Jurkat, Clone E6-1 (cell line): ENCODE results near the gene PTPRK.

ENCODE experiments used
- DNase-seq: peaks from one replicate; pipeline ENCODE4 v3.0.0-alpha.2; 2011; ENCODE audit warnings: low read depth, low spot score
- H3K4me3 ChIP-seq: 2 replicates; pipeline ENCODE4 v1.5.1; 2011; ENCODE audit warnings: mild to moderate bottlenecking, low read length, control low read depth, moderate library complexity

The PTPRK gene

GRCh38 chr6:128277379-128277778 lies 243.0 kb downstream of the PTPRK start:
- H3K4me3 ChIP-seq, result no peak overlapping the region
- DNase-seq, result no peak

GRCh38 chr6:128276311-128276710 lies 244.1 kb downstream of the PTPRK start:
- DNase-seq, result no peak
- H3K4me3 ChIP-seq, result no peak overlapping the region

- no peak for DNase-seq
Observed at GRCh38 chr6:128275681-128276080, 244.7 kb downstream of the PTPRK start.

GRCh38 chr6:128275030-128275429 lies 245.4 kb downstream of the PTPRK start:
- DNase-seq, result no peak
- H3K4me3 ChIP-seq, result no peak overlapping the region

More at GRCh38 chr6:128275681-128276080, 244.7 kb downstream of the PTPRK start:
- no peak overlapping the region for H3K4me3 ChIP-seq

- no peak for DNase-seq
- no peak overlapping the region for H3K4me3 ChIP-seq
Observed at GRCh38 chr6:128271527-128271926, 248.9 kb downstream of the PTPRK start.

GRCh38 chr6:128271011-128271410 lies 249.4 kb downstream of the PTPRK start:
- DNase-seq, result peak; percentile 67
- no peak overlapping the region for H3K4me3 ChIP-seq

GRCh38 chr6:128266946-128267345 lies 253.5 kb downstream of the PTPRK start:
- DNase-seq, result no peak
- H3K4me3 ChIP-seq, result no peak overlapping the region

- no peak overlapping the region for H3K4me3 ChIP-seq
Observed at GRCh38 chr6:128265706-128266105, 254.7 kb downstream of the PTPRK start.

GRCh38 chr6:128259730-128260685 lies 260.4 kb downstream of the PTPRK start:
- H3K4me3 ChIP-seq, result peak overlapping the region; percentile 0; the same call in 1 of the 2 replicates
- peak; percentile 51 for DNase-seq

More at GRCh38 chr6:128265706-128266105, 254.7 kb downstream of the PTPRK start:
- DNase-seq, result no peak

GRCh38 chr6:128259029-128259724 lies 261.2 kb downstream of the PTPRK start:
- H3K4me3 ChIP-seq, result peak overlapping the region; percentile 0; the same call in 1 of the 2 replicates
- DNase-seq, result peak; percentile 60

GRCh38 chr6:128256095-128256494 lies 264.3 kb downstream of the PTPRK start:
- DNase-seq, result no peak
- H3K4me3 ChIP-seq, result no peak overlapping the region

GRCh38 chr6:128252341-128253176 lies 267.8 kb downstream of the PTPRK start:
- no peak overlapping the region for H3K4me3 ChIP-seq
- DNase-seq, result no peak

GRCh38 chr6:128251445-128252340 lies 268.7 kb downstream of the PTPRK start:
- H3K4me3 ChIP-seq, result no peak overlapping the region
- DNase-seq, result no peak

GRCh38 chr6:128250370-128251070 lies 269.9 kb downstream of the PTPRK start:
- no peak overlapping the region for H3K4me3 ChIP-seq
- DNase-seq, result no peak

GRCh38 chr6:128249429-128249828 lies 271.0 kb downstream of the PTPRK start:
- no peak for DNase-seq
- no peak overlapping the region for H3K4me3 ChIP-seq

GRCh38 chr6:128246472-128247260 lies 273.7 kb downstream of the PTPRK start:
- no peak for DNase-seq
- H3K4me3 ChIP-seq, result no peak overlapping the region
